CD4-positive, alpha-beta memory T cell (primary cell): Measurements from ENCODE around the gene PLPPR4. TPM values are rescaled to one million over a fixed set of nuclear protein-coding genes. Genes with fewer than 3 reads are reported as not detected.

Experiments
- CTCF ChIA-PET: fragments of 350-600 bp; sonication (Branson Sonifier 250); formaldehyde crosslinking; loops from one replicate; lab custom pipeline; 2021; ENCODE audit warnings: inconsistent platforms; ENCODE audit not compliant: partially characterized antibody; lab: Charles Lee
- POLR2A ChIA-PET: fragments of 350-600 bp; sonication (Branson Sonifier 250); formaldehyde crosslinking; loops from one replicate; lab custom pipeline; 2021; ENCODE audit not compliant: partially characterized antibody; lab: Charles Lee
- DNase-seq, 5 donors: peaks; one replicate each; pipeline versions ENCODE4 v3.0.0 to v3.0.0-alpha.2; 2020 to 2022; ENCODE audit warnings: mixed read lengths in 1 of 5
- H3K27ac ChIP-seq: one replicate; pipeline ENCODE4 v1.7.0; 2013; ENCODE audit warnings: low read depth, low read length
- H3K27me3 ChIP-seq: 2 replicates; pipeline ENCODE4 v1.7.0; 2013; ENCODE audit warnings: mild to moderate bottlenecking, low read length, moderate library complexity; ENCODE audit not compliant: insufficient read depth
- H3K36me3 ChIP-seq: 2 replicates; pipeline ENCODE4 v1.7.0; 2013; ENCODE audit warnings: mild to moderate bottlenecking, low read length, moderate library complexity; ENCODE audit not compliant: insufficient read depth
- H3K4me1 ChIP-seq: 2 replicates; pipeline ENCODE4 v1.7.0; 2013; ENCODE audit warnings: mild to moderate bottlenecking, low read length, moderate library complexity; ENCODE audit not compliant: insufficient read depth
- H3K4me3 ChIP-seq, 2 donors: one replicate each; pipeline ENCODE4 v1.7.0; 2013; ENCODE audit warnings: low read length in 2 of 2, mild to moderate bottlenecking in 1 of 2
- H3K9me3 ChIP-seq, 2 donors: one replicate each; pipeline ENCODE4 v1.7.0; 2013; ENCODE audit warnings: low read length in 2 of 2, control low read depth in 1 of 2; ENCODE audit not compliant: control insufficient read depth in 1 of 2
- H3K27ac Mint-ChIP-seq, 7 donors: one replicate each; pipeline ENCODE4 v1.8.0; 2020 to 2021; ENCODE audit warnings: mixed read lengths in 7 of 7, mild to moderate bottlenecking in 6 of 7, inconsistent platforms in 3 of 7, moderate library complexity in 3 of 7
- H3K27me3 Mint-ChIP-seq, 2 donors: one replicate each; pipeline ENCODE4 v1.8.0; 2020 to 2021; ENCODE audit warnings: mixed read lengths in 2 of 2
- H3K36me3 Mint-ChIP-seq, 2 donors: one replicate each; pipeline ENCODE4 v1.8.0; 2020 to 2021; ENCODE audit warnings: mixed read lengths in 2 of 2, inconsistent platforms in 1 of 2, mild to moderate bottlenecking in 1 of 2
- H3K4me1 Mint-ChIP-seq, 4 donors: one replicate each; pipeline ENCODE4 v1.8.0; 2020 to 2021; ENCODE audit warnings: mixed read lengths in 4 of 4, mild to moderate bottlenecking in 1 of 4
- H3K4me3 Mint-ChIP-seq, 8 donors: one replicate each; pipeline ENCODE4 v1.8.0; 2020 to 2021; ENCODE audit warnings: mixed read lengths in 8 of 8, mild to moderate bottlenecking in 7 of 8, moderate library complexity in 6 of 8, inconsistent platforms in 3 of 8
- H3K9me3 Mint-ChIP-seq, 8 donors: one replicate each; pipeline ENCODE4 v1.8.0; 2020 to 2021; ENCODE audit warnings: mixed read lengths in 8 of 8, mild to moderate bottlenecking in 5 of 8, inconsistent platforms in 3 of 8, moderate library complexity in 1 of 8
- intact Hi-C: fragments of 100-400 bp; cut with micrococcal nuclease; formaldehyde crosslinking; loops from one replicate; pipeline ENCODE4 v1.15.1; 2023
- polyA plus RNA-seq, 2 donors: library from polyadenylated mRNA; unstranded; fragments of 300-500 nt; fragmentation: Illumina TruSeq; gene quantifications; one replicate each; pipeline ENCODE4 v1.2.3, GENCODE V29; 2021
- total RNA-seq, 2 experiments: library from RNA; stranded (reverse); gene quantifications; one replicate each; pipeline ENCODE4 v1.2.3, GENCODE V29; 2021

Gene PLPPR4
- total RNA-seq: not detected
- not detected for polyA plus RNA-seq

GRCh38 chr1:99264201-99265021 lies at the start of gene PLPPR4:
TSS of gene PLPPR4 (plus strand) at chr1:99264492. CDS start at chr1:99264594, 102 bp downstream.
- H3K36me3 Mint-ChIP-seq: no peaks in the 10 kb centered on the region
- no peaks in the 10 kb centered on the region for H3K36me3 ChIP-seq
- intact Hi-C loops: no loop called here
- no peak for DNase-seq
- peaks cover 4% of the 10 kb centered on the region for H3K27me3 ChIP-seq
- H3K27ac ChIP-seq: no peak within 1 kb of the TSS
- ChIA-PET POLR2A (no interaction called here), CTCF (no interaction called here)
- H3K4me3 ChIP-seq: no peak within 1 kb of the TSS
- no peak within 1 kb of the TSS for H3K27ac Mint-ChIP-seq
- H3K4me1 Mint-ChIP-seq: peaks cover 0 to 9% (median 4%) of the 10 kb centered on the region in 4 donors
- peak within 1 kb of the TSS in 6 of 8 donors; percentile 22 to 62 (median 46) for H3K4me3 Mint-ChIP-seq
- H3K27me3 Mint-ChIP-seq: peaks cover 23 to 28% of the 10 kb centered on the region in 2 donors
- H3K9me3 ChIP-seq: no peaks in the 10 kb centered on the region
- peaks cover 5% of the 10 kb centered on the region for H3K4me1 ChIP-seq
- peaks cover 0 to 8% (median 0%) of the 10 kb centered on the region in 8 donors for H3K9me3 Mint-ChIP-seq

- H3K4me1 Mint-ChIP-seq: no peaks in the 10 kb centered on the region
- no peak overlapping the region for H3K4me3 Mint-ChIP-seq
- H3K27me3 Mint-ChIP-seq: peaks cover 2 to 8% of the 10 kb centered on the region in 2 donors
- POLR2A ChIA-PET: no interaction called here
- intact Hi-C loops: no loop called here
- Histone ChIP-seq H3K36me3 (no peaks in the 10 kb centered on the region), H3K9me3 (no peaks in the 10 kb centered on the region), H3K4me3 (no peak overlapping the region), H3K4me1 (no peaks in the 10 kb centered on the region), H3K27ac (no peak overlapping the region), H3K27me3 (no peaks in the 10 kb centered on the region)
- CTCF ChIA-PET: no interaction called here
- H3K9me3 Mint-ChIP-seq: peaks cover 0 to 12% (median 5%) of the 10 kb centered on the region in 8 donors
- H3K27ac Mint-ChIP-seq: no peak overlapping the region
- no peaks in the 10 kb centered on the region for H3K36me3 Mint-ChIP-seq
- no peak for DNase-seq
Measured at GRCh38 chr1:99216956-99217355, 47.3 kb upstream of the PLPPR4 start.

GRCh38 chr1:99217599-99217998 lies 46.7 kb upstream of the PLPPR4 start:
- intact Hi-C loops: no loop called here
- no peaks in the 10 kb centered on the region for H3K4me1 ChIP-seq
- no peak for DNase-seq
- no peak overlapping the region for H3K4me3 Mint-ChIP-seq
- peaks cover 2 to 8% of the 10 kb centered on the region in 2 donors for H3K27me3 Mint-ChIP-seq
- CTCF ChIA-PET: no interaction called here
- peaks cover 0 to 12% (median 5%) of the 10 kb centered on the region in 8 donors for H3K9me3 Mint-ChIP-seq
- H3K27ac ChIP-seq: no peak overlapping the region
- POLR2A ChIA-PET: no interaction called here
- H3K9me3 ChIP-seq: no peaks in the 10 kb centered on the region
- H3K27ac Mint-ChIP-seq: no peak overlapping the region
- no peaks in the 10 kb centered on the region for H3K4me1 Mint-ChIP-seq
- H3K36me3 Mint-ChIP-seq: no peaks in the 10 kb centered on the region
- no peaks in the 10 kb centered on the region for H3K27me3 ChIP-seq
- H3K4me3 ChIP-seq: no peak overlapping the region
- no peaks in the 10 kb centered on the region for H3K36me3 ChIP-seq

- peaks cover 2 to 8% of the 10 kb centered on the region in 2 donors for H3K27me3 Mint-ChIP-seq
- H3K36me3 ChIP-seq: no peaks in the 10 kb centered on the region
- peaks cover 0 to 12% (median 5%) of the 10 kb centered on the region in 8 donors for H3K9me3 Mint-ChIP-seq
- DNase-seq: no peak
- H3K4me3 Mint-ChIP-seq: no peak overlapping the region
- no peaks in the 10 kb centered on the region for H3K4me1 Mint-ChIP-seq
- H3K27ac ChIP-seq: no peak overlapping the region
- H3K4me1 ChIP-seq: no peaks in the 10 kb centered on the region
- H3K9me3 ChIP-seq: no peaks in the 10 kb centered on the region
- intact Hi-C loops: no loop called here
- no peaks in the 10 kb centered on the region for H3K36me3 Mint-ChIP-seq
- H3K27me3 ChIP-seq: no peaks in the 10 kb centered on the region
- H3K27ac Mint-ChIP-seq: no peak overlapping the region
- ChIA-PET CTCF (no interaction called here), POLR2A (no interaction called here)
- H3K4me3 ChIP-seq: no peak overlapping the region
Measured at GRCh38 chr1:99218572-99218971, 45.7 kb upstream of the PLPPR4 start.

- intact Hi-C loops: no loop called here
- CTCF ChIA-PET: no interaction called here
- no peak for DNase-seq
- Histone ChIP-seq H3K4me1 (no peaks in the 10 kb centered on the region), H3K9me3 (no peaks in the 10 kb centered on the region), H3K27me3 (no peaks in the 10 kb centered on the region), H3K27ac (no peak overlapping the region), H3K36me3 (no peaks in the 10 kb centered on the region), H3K4me3 (no peak overlapping the region)
- no peak overlapping the region for H3K4me3 Mint-ChIP-seq
- no peaks in the 10 kb centered on the region for H3K4me1 Mint-ChIP-seq
- POLR2A ChIA-PET: no interaction called here
- H3K36me3 Mint-ChIP-seq: no peaks in the 10 kb centered on the region
- H3K9me3 Mint-ChIP-seq: peaks cover 0 to 12% (median 5%) of the 10 kb centered on the region in 8 donors
- H3K27ac Mint-ChIP-seq: no peak overlapping the region
- H3K27me3 Mint-ChIP-seq: peaks cover 1 to 8% of the 10 kb centered on the region in 2 donors
Measured at GRCh38 chr1:99218999-99219398, 45.3 kb upstream of the PLPPR4 start.

- peaks cover 0 to 3% (median 0%) of the 10 kb centered on the region in 8 donors for H3K9me3 Mint-ChIP-seq
- no peaks in the 10 kb centered on the region for H3K27me3 ChIP-seq
- CTCF ChIA-PET: interaction anchor here (0.7 kb wide), 1 partner anchor 8 kb away, joined by 3 read pairs; no protein-coding TSS in a partner anchor
- no peaks in the 10 kb centered on the region for H3K4me1 Mint-ChIP-seq
- no peak overlapping the region for H3K4me3 ChIP-seq
- no peaks in the 10 kb centered on the region for H3K36me3 Mint-ChIP-seq
- H3K4me1 ChIP-seq: no peaks in the 10 kb centered on the region
- H3K27ac Mint-ChIP-seq: peak overlapping the region in 1 of 7 donors; percentile 8
- intact Hi-C loops: no loop called here
- H3K27me3 Mint-ChIP-seq: peaks cover 0 to 3% of the 10 kb centered on the region in 2 donors
- POLR2A ChIA-PET: no interaction called here
- no peaks in the 10 kb centered on the region for H3K9me3 ChIP-seq
- H3K4me3 Mint-ChIP-seq: no peak overlapping the region
- DNase-seq: no peak
- no peaks in the 10 kb centered on the region for H3K36me3 ChIP-seq
- no peak overlapping the region for H3K27ac ChIP-seq
Measured at GRCh38 chr1:99227056-99227897, 37.0 kb upstream of the PLPPR4 start.

GRCh38 chr1:99228153-99228552 lies 36.1 kb upstream of the PLPPR4 start:
- no peaks in the 10 kb centered on the region for H3K4me1 ChIP-seq
- Mint-ChIP-seq H3K9me3 (peaks cover 0 to 3% (median 0%) of the 10 kb centered on the region in 8 donors), H3K4me1 (no peaks in the 10 kb centered on the region), H3K27ac (no peak overlapping the region), H3K36me3 (no peaks in the 10 kb centered on the region), H3K4me3 (no peak overlapping the region), H3K27me3 (peaks cover 0 to 3% of the 10 kb centered on the region in 2 donors)
- ChIA-PET POLR2A (no interaction called here), CTCF (no interaction called here)
- H3K27ac ChIP-seq: no peak overlapping the region
- no peaks in the 10 kb centered on the region for H3K27me3 ChIP-seq
- DNase-seq: no peak
- H3K36me3 ChIP-seq: no peaks in the 10 kb centered on the region
- no peaks in the 10 kb centered on the region for H3K9me3 ChIP-seq
- no peak overlapping the region for H3K4me3 ChIP-seq
- intact Hi-C loops: no loop called here
